Measurements from ENCODE around the gene CORIN.

Gene CORIN

GRCh38 chr4:47631161-47631560, 206.7 kb downstream of the CORIN start:
- TF ChIP-seq CTCF (IDR thresholded peaks at IDR 0.05; ENCODE audit: insufficient read depth, low read depth, low read length, missing control alignments), result no peak
- no peak for DNase-seq (ENCODE audit: low read depth)
- H3K4me3 ChIP-seq (ENCODE audit: low read depth, low read length), result no peak overlapping the region

DNA sequence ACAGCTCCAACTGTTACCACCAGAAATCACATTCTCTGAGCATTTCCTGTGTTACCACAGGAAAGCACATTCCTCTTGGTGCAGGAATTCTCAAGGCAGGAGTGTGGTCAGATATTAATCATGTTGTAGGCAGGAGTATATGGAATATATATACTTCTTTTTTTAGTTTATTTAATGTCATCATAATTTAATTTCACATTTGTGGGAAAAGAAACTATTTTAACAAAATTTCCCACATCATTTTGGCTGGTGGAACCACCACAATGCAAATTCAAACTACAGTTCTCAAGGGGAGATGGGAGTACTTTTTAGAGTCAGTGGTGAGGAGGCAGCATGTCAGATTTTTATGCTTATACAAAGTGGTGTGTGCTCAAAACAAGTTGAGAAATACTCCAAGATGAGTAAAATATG, 213.8 kb downstream of the CORIN start:
- no peak for DNase-seq (ENCODE audit: low read depth)
- TF ChIP-seq CTCF (IDR thresholded peaks at IDR 0.05; ENCODE audit: insufficient read depth, low read depth, low read length, missing control alignments), result no peak
- no peak overlapping the region for H3K4me3 ChIP-seq (ENCODE audit: low read depth, low read length)

DNA sequence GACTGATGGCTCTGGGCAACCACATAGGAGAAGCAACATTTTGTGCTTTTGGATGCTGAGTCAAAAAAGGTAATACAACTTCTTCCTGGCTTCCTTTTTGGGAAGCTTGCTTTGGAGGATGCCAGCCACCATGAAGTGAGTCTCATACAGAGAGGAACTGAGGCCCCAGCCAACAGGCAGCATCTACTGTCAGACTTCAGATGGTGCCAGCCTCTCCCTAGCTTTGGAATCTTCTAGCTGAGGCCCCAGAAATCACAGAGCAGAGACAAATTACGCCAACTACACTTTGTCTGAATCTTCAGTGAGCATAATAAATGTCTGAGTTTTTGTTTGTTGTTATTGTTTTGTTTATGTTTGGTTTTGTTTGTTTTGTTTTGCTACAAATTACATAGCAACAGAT, 216.7 kb downstream of the CORIN start:
- no peak for DNase-seq (ENCODE audit: low read depth)
- no peak overlapping the region for H3K4me3 ChIP-seq (ENCODE audit: low read depth, low read length)
- no peak for TF ChIP-seq CTCF (IDR thresholded peaks at IDR 0.05; ENCODE audit: insufficient read depth, low read depth, low read length, missing control alignments)

- no peak for TF ChIP-seq CTCF (IDR thresholded peaks at IDR 0.05; ENCODE audit: insufficient read depth, low read depth, low read length, missing control alignments)
- DNase-seq (ENCODE audit: low read depth), result no peak
- no peak overlapping the region for H3K4me3 ChIP-seq (ENCODE audit: low read depth, low read length)
These were observed 218.2 kb downstream of the CORIN start for GRCh38 chr4:47619691-47620090.

DNA sequence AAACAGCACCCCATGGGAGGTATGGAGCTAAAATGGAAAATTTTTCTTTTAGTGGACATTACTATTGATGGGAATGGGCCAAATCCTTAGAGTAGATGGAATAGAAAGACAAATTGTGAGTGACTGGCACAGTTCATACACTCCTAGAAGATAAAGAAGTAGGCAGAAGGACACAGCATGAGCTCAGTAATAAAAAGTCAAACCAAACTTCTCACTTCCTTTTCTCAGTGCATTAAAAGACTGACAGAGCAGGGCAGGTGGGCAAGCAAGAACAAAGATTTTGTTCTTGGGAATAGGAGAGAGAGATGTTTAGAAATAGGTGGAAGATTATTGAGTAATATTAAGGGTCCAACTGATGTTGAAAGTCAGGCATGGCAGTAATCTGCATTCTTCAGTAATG, 220.3 kb downstream of the CORIN start:
- peak; percentile 8 for DNase-seq (ENCODE audit: low read depth)
- no peak for TF ChIP-seq CTCF (IDR thresholded peaks at IDR 0.05; ENCODE audit: insufficient read depth, low read depth, low read length, missing control alignments)
- no peak overlapping the region for H3K4me3 ChIP-seq (ENCODE audit: low read depth, low read length)

DNA sequence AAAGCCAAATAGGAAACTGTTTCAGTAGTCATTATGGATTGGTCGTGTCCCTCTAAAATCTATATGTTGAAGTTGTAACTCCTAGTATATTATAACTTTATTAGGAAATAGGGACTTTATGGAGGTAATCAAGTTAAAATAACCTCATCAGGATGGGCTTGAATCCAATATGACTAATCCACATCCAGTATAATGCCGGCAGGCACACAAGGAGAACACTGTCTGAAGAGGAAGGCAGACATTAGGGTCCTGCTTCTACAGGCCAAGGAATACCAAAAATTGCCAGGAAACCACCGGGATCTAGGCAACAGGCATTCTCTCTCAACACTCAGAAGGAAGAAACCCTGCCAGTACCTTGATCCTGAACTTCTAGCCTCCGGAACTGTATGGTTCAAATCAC, 222.5 kb downstream of the CORIN start:
- no peak overlapping the region for H3K4me3 ChIP-seq (ENCODE audit: low read depth, low read length)
- no peak for DNase-seq (ENCODE audit: low read depth)
- TF ChIP-seq CTCF (IDR thresholded peaks at IDR 0.05; ENCODE audit: insufficient read depth, low read depth, low read length, missing control alignments), result no peak

GRCh38 chr4:47612116-47613023, 225.5 kb downstream of the CORIN start:
- no peak overlapping the region for H3K4me3 ChIP-seq (ENCODE audit: low read depth, low read length)
- TF ChIP-seq CTCF (IDR thresholded peaks at IDR 0.05; ENCODE audit: insufficient read depth, low read depth, low read length, missing control alignments), result no peak
- DNase-seq (ENCODE audit: low read depth), result no peak
